NCI-H69 (cell line): ENCODE data around the gene HTR6.
A peak's percentile ranks its signal among the peaks of the same experiment; 100 is the strongest.
"Not testable (repeated sequence)": the region's sequence is repeated elsewhere in the genome, so short reads cannot be mapped to it uniquely, and the experiment has no call there.

Experiments used
- DNase-seq: peaks from one replicate; lab custom pipeline; 2025; lab: John Stamatoyannopoulos, UW

HTR6 gene

GRCh38 chr1:19664453-19665185, at the start of gene HTR6:
HTR6 (plus strand) TSS chr1:19664875; CDS start chr1:19665754, 879 bp downstream.
- DNase-seq, result no peak

- no peak for DNase-seq
These were observed 49.2 kb upstream of the HTR6 start for GRCh38 chr1:19615438-19615837.

DNA sequence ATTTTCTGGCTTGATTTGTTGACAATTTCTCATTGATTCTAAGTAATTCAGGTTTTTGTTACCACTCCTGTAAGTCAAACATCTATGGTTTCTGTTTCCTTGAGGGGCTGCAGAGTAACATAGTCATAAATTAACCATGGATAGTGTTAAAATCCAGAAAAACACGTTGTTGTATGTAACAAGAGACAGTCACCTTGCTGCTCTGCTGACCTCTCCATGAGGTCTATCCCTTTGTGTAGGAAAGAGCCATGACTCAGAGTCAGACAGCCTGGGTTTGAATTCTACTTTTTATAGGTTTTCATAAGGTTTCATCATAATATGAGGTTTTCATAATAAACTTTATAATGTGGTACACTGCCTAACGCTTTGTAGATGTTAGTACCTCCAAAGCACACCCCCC, 48.2 kb upstream of the HTR6 start:
- DNase-seq, result no peak

DNA sequence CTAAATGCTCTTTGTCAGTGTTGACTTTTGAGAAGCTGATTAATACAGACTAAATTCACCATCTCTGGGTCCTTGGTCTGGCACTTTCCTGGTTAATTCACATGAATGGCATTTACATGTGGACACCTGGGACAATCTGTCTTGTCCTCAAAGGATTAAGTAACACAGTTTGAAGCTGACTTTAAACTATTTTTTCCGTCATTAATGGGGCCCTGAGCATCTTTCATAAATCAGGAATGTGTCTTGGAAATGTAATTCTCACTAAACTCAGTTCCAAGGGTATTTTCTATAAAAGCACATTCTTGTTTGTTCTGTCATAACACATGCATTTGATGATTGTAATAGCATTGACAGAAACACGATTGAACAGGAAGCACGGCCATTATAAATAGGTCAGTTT, 47.3 kb upstream of the HTR6 start:
- DNase-seq, result no peak

GRCh38 chr1:19618428-19618827, 46.2 kb upstream of the HTR6 start:
- DNase-seq, result no peak

- peak; percentile 48 for DNase-seq
These were observed 44.8 kb upstream of the HTR6 start for GRCh38 chr1:19619697-19620384.

- no peak for DNase-seq
These were observed 43.9 kb upstream of the HTR6 start for GRCh38 chr1:19620786-19621185.

- no peak for DNase-seq
These were observed 43.3 kb upstream of the HTR6 start for GRCh38 chr1:19621274-19621950.

DNA sequence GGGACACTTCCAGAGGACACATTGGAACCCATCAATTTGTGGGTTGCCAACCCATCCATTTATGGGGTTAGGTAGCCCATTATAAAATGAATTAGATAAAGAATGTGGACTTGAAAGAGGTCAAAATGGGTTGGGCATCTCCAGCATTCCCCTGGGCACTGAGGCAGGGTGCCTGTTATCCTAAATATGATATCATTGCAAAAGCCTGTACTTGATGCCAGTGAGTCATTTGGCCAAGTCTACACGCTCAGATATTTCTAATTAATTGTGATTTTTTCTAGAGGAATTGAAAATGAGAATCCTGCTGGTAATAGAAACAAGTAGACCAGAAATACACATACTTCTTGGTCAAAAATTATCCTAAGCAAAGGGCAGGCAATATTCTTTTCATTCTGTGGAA, 42.5 kb upstream of the HTR6 start:
- DNase-seq, result no peak

GRCh38 chr1:19623523-19623922, 41.2 kb upstream of the HTR6 start:
- DNase-seq, result no peak

DNA sequence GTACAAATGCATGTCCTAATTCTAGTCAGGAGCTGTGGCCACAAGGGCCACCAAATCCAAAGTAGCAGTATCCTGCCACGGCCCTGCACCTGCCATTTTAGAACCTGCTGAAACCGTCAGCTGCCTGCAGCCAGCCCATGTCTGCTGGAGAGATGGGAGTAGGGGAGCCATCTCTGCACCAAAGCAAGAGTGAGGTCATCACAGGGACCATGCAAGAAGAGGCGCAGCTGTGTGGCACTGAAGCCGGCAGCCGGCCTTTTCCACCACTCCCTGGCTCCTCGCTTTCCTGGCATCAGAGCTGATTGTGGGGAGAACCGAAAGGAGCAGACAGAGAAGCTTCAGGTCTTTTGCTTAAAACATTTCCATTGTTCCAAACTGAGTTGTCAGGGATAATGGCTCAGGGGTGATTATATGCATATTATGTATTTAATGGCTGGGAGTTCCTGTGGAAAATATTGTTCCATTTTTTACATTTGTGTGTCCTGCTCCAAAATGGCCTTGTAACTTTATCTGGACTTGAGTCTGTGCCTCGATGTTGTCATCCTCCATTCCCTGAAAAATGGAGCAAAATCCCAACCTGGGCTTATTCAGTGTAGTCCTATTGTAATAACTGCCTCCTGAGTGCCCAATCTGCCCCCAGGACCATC, 39.3 kb upstream of the HTR6 start:
- DNase-seq, result no peak

- no peak for DNase-seq
These were observed 35.8 kb upstream of the HTR6 start for GRCh38 chr1:19628879-19629278.

DNA sequence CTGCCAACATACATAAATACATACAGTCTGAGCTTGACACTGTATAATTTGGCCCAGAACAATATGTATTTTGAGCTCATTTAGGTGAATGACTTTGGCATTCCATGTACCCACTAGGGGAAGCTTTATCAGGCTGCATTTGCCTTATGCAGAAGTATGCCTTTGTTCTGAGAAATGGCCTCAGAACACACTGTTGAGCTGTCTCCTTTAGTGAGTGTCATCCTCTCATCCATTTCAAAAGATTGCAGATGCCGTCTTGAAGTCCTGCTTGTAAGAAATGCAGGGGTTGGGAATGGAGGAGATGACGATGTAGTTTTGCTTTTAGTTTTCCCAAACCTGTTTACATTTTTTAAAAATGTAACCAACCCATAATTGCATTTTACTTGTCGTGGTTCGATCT, 35.3 kb upstream of the HTR6 start:
- DNase-seq, result no peak

DNA sequence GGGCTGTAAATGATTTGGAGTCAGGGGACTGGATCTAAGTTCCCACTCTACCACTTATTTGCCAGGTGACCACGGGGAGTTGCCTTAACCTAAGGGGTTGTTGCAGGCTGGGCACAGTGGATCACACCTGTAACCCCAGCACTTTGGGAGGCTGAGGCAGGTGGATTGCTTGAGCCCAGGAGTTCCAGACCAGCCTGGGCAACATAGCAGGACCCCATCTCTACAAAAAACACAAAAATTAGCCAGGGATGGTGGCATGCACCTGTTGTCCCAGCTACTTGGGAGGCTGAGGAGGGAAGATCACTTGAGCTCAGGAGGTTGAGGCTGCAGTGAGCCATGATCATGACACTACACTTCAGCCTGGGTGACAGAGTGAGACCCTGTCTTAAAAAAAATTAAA, 34.5 kb upstream of the HTR6 start:
- DNase-seq, result not testable (repeated sequence)

- DNase-seq, result no peak
These were observed 33.8 kb upstream of the HTR6 start for GRCh38 chr1:19630720-19631395.

- DNase-seq, result no peak
These were observed 32.5 kb upstream of the HTR6 start for GRCh38 chr1:19632211-19632610.

DNA sequence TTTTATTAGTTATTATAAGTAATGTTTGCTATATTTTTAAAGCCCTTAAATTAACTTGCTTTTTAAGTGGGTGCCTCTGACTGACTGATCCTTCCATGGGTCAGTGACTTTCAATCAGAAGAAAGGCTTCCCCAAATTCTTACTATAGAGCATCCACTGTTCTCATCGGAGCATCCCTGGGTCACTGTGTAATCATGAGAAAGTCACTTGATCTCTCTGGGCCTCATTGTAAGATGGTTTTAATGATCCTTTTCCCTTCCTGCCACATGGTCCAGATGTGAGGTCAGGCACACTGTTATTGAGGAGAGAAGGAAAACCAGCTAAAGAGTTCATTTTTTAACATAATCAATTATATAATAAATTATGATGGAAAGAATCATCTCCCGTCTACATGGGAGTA, 31.6 kb upstream of the HTR6 start:
- no peak for DNase-seq

DNA sequence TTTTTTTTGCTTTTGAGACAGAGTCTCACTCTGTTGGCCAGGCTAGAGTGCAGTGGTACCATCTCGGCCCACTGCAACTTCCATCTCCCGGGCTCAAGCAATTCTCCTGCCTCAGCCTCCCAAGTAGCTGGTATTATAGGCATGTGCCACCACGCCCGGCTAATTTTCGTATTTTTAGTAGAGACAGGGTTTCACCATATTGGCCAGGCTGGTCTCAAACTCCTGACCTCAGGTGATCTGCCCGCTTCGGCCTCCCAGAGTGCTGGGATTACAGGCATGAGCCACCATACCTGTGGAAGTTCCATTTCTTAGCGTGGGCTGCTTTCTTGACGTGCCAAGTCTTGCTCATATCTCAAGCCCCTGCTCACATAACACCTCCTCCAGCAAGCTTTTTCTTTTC, 29.6 kb upstream of the HTR6 start:
- not testable (repeated sequence) for DNase-seq

DNA sequence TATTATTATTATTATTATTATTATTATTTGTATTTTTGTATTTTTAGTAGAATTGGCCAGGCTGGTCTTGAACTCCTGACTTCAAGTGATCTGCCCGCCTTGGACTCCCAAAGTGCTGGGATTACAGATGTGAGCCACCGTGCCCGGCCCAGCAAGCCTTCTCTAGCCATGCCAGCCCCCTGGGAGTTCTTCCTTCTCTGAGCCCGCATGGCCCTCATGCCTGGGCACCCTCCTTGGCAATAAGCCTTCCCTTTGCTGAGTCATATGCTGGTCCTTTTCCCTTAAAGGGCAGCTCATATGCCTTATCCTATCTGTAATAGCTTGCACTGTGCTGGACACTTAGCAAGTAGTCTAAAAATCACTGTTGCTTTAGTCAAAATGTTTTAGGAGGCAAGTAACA, 29.0 kb upstream of the HTR6 start:
- no peak for DNase-seq

DNA sequence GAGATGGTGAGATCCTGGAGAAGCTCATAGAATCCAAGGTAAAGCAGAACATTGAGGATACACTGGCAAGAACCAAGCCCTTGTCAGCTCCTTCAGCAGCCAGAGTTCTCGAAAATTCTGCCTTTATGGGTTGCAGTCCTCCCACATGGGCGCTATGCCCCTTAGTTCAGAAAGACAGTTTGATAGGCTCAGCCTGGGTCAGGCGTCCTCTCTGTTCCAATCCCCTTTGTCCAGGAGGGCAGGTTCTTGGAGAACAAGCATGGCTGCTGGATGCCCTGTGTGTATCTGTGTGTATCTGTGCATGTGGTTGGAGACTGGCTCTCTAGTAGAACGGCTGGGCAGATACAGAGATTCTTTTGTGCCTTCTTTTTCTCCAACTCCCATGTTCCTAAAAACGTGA, 28.6 kb upstream of the HTR6 start:
- DNase-seq, result no peak

- DNase-seq, result not testable (repeated sequence)
These were observed 27.9 kb upstream of the HTR6 start for GRCh38 chr1:19636749-19637148.

GRCh38 chr1:19637606-19638005, 27.1 kb upstream of the HTR6 start:
- no peak for DNase-seq
